Ishikawa (cell line): Measurements from ENCODE around the gene TCP11L2.

Source experiments
- CEBPB ChIP-seq: IDR thresholded peaks from 2 replicates; pipeline ENCODE4 v1.6.1; 2012
- CREB1 ChIP-seq: IDR thresholded peaks from 2 replicates; pipeline ENCODE4 v1.6.1; 2012; ENCODE audit warnings: low read depth
- EGR1 ChIP-seq: IDR thresholded peaks from 2 replicates; pipeline ENCODE4 v1.6.1; 2012
- EP300 ChIP-seq: IDR thresholded peaks from 2 replicates; pipeline ENCODE4 v1.6.1; 2012; ENCODE audit warnings: borderline replicate concordance
- FOXM1 ChIP-seq: IDR thresholded peaks from 2 replicates; pipeline ENCODE4 v1.6.1; 2012; ENCODE audit warnings: low read depth, borderline replicate concordance
- MAX ChIP-seq: IDR thresholded peaks from 2 replicates; pipeline ENCODE4 v1.6.1; 2012
- NFIC ChIP-seq: IDR thresholded peaks from 2 replicates; pipeline ENCODE4 v1.6.1; 2012
- RAD21 ChIP-seq: IDR thresholded peaks from 2 replicates; pipeline ENCODE4 v1.6.1; 2012; ENCODE audit warnings: low read depth
- REST ChIP-seq: IDR thresholded peaks from 2 replicates; pipeline ENCODE4 v1.6.1; 2012; ENCODE audit warnings: low read depth, mild to moderate bottlenecking
- TAF1 ChIP-seq: IDR thresholded peaks from 2 replicates; pipeline ENCODE4 v1.6.1; 2012; ENCODE audit warnings: low read depth, mild to moderate bottlenecking
- TCF12 ChIP-seq: IDR thresholded peaks from 2 replicates; pipeline ENCODE4 v1.6.1; 2012; ENCODE audit warnings: low read depth
- TEAD4 ChIP-seq: IDR thresholded peaks from 2 replicates; pipeline ENCODE4 v1.6.1; 2012
- USF1 ChIP-seq: IDR thresholded peaks from 2 replicates; pipeline ENCODE4 v1.6.1; 2012
- YY1 ChIP-seq: IDR thresholded peaks from 2 replicates; pipeline ENCODE4 v1.6.1; 2012; ENCODE audit warnings: low read depth
- ZBTB7A ChIP-seq: IDR thresholded peaks from 2 replicates; pipeline ENCODE4 v1.6.1; 2012; ENCODE audit warnings: low read depth

TCP11L2 gene

GRCh38 chr12:106292339-106292738, 10.2 kb upstream of the TCP11L2 start:
- TF ChIP-seq FOXM1 (no peak), RAD21 (no peak), YY1 (no peak), USF1 (no peak)

DNA sequence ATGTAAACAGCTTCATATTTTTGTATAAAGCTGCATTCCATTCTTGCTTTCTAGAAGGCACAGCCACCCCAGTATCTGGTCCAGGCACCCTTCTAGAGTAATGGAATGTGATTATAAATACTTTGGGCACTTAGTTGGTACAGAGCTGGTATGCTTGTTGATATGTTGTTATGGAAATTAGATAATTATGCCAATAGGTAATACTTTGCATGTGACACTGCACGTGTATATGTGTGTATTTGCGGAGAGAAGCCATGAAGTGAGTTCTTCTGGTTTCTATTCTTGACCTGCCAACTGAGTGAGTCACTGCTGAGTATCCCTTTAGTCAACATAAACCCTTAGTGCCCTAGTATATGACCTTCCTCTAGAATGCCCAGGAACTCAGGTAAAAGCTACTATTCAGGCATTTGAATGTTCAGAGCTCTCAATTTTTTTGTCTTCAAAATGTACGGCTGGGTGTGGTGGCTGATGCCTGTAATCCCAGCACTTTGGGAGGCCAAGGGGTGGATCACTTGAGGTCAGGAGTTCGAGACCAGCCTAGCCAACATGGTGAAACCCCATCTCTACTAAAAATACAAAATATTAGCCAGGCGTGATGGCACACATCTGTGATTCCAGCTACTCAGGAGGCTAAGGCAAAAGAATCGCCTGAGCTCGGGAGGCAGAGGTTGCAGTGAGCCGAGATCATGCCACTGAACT, 6.2 kb upstream of the TCP11L2 start:
- TF ChIP-seq EP300 (no peak), CEBPB (no peak), USF1 (no peak), FOXM1 (no peak), CREB1 (no peak), TAF1 (no peak), ZBTB7A (no peak), YY1 (no peak)

- TF ChIP-seq EP300 (no peak), FOXM1 (no peak), ZBTB7A (no peak), NFIC (no peak), CEBPB (no peak), EGR1 (no peak), CREB1 (no peak), YY1 (no peak), TEAD4 (no peak), USF1 (no peak), TAF1 (no peak), TCF12 (no peak), MAX (no peak), RAD21 (no peak), REST (no peak)
These were observed 5.5 kb upstream of the TCP11L2 start for GRCh38 chr12:106297075-106297474.

- TF ChIP-seq CREB1 = no peak
- TF ChIP-seq CEBPB = no peak
- TF ChIP-seq FOXM1 = no peak
- TF ChIP-seq YY1 = no peak
- no peak for TF ChIP-seq EGR1
These were observed 4.9 kb upstream of the TCP11L2 start for GRCh38 chr12:106297681-106298080.

DNA sequence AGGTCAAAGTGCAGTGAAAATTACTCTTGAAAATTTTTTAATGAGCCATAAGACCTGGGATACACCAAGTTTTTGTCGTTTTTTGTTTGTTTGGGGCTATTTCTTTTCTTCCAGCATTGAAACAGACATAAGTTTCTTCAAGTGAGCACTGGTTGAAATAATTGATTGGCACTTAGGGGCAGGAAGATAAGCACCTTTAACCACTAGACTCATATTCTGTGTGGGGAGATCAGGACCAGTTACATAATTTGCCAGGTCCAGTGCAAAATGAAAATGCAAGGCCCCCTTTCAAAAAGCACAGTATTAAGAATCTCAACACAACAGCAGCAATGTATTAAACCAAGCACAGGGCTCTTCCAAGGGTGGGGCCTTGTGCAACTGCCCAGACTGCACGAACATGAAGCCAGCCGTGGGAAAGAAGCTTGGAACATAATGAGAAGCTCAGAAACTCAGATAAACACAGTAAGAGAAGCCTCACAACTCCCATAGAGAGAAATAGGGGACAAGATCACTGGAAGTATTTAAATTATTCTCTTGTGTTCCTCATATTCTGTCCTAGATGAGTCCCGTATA, 3.2 kb upstream of the TCP11L2 start:
- TF ChIP-seq NFIC (no peak), EGR1 (no peak), REST (no peak), TAF1 (no peak), YY1 (no peak), CREB1 (no peak), MAX (no peak), TEAD4 (no peak), CEBPB (no peak), TCF12 (no peak), RAD21 (no peak), FOXM1 (no peak), USF1 (no peak), ZBTB7A (no peak), EP300 (no peak)
